CD4-positive, alpha-beta T cell (primary cell): ENCODE measurements around the gene STEAP3. TPM values are rescaled to one million over a fixed set of nuclear protein-coding genes. Genes with fewer than 3 reads are reported as not detected.

Experiments
- ATAC-seq: fragments of 200-7000 bp; cut with Tn5 transposase; one replicate; pipeline ENCODE4 v1.10.0; 2022; ENCODE audit warnings: mild to moderate bottlenecking; ENCODE audit not compliant: poor library complexity
- CTCF ChIA-PET: fragments of 350-600 bp; sonication (Branson Sonifier 250); formaldehyde crosslinking; loops from one replicate; lab custom pipeline; 2021; ENCODE audit warnings: antibody characterized with exemption, inconsistent platforms; lab: Charles Lee
- POLR2A ChIA-PET: fragments of 350-600 bp; sonication (Branson Sonifier 250); formaldehyde crosslinking; loops from one replicate; lab custom pipeline; 2021; ENCODE audit warnings: antibody characterized with exemption, inconsistent platforms; lab: Charles Lee
- DNase-seq, 14 experiments: peaks; one replicate each; pipeline ENCODE4 v3.0.0-alpha.2; 2013 to 2020; ENCODE audit warnings: mixed read lengths in 2 of 14
- H3K27ac ChIP-seq, 2 donors: one replicate each; pipeline versions ENCODE4 v1.5.1 to v1.7.0; 2013; ENCODE audit warnings: low read length in 2 of 2, low read depth in 1 of 2, mild to moderate bottlenecking in 1 of 2
- H3K27me3 ChIP-seq, 2 experiments: 1 replicate in 1 of 2; 2 replicates in 1 of 2; pipeline versions ENCODE4 v1.6.1 to v1.7.0; 2013; ENCODE audit warnings: low read length in 2 of 2, control low read depth in 1 of 2, mild to moderate bottlenecking in 1 of 2, moderate library complexity in 1 of 2; ENCODE audit not compliant: insufficient read depth in 2 of 2, control insufficient read depth in 1 of 2
- H3K36me3 ChIP-seq: one replicate; pipeline ENCODE4 v1.6.1; 2013; ENCODE audit warnings: low read length, control low read depth; ENCODE audit not compliant: insufficient read depth
- H3K4me1 ChIP-seq: one replicate; pipeline ENCODE4 v1.6.1; 2013; ENCODE audit warnings: low read length, control low read depth; ENCODE audit not compliant: insufficient read depth
- H3K4me3 ChIP-seq: one replicate; pipeline ENCODE4 v1.5.1; 2013; ENCODE audit warnings: mild to moderate bottlenecking, low read length, moderate library complexity
- H3K9me3 ChIP-seq, 2 experiments: 1 replicate in 1 of 2; 2 replicates in 1 of 2; pipeline versions ENCODE4 v1.6.1 to v1.7.0; 2013; ENCODE audit warnings: low read length in 2 of 2, mild to moderate bottlenecking in 2 of 2, control low read depth in 1 of 2, moderate library complexity in 1 of 2; ENCODE audit not compliant: control insufficient read depth in 1 of 2, insufficient read depth in 1 of 2
- H3K27ac Mint-ChIP-seq: one replicate; pipeline ENCODE4 v1.8.0; 2020; ENCODE audit warnings: mixed read lengths
- H3K27me3 Mint-ChIP-seq: one replicate; pipeline ENCODE4 v1.8.0; 2021; ENCODE audit warnings: mixed read lengths
- H3K36me3 Mint-ChIP-seq: one replicate; pipeline ENCODE4 v1.8.0; 2021; ENCODE audit warnings: low read depth, mixed read lengths
- H3K4me1 Mint-ChIP-seq: one replicate; pipeline ENCODE4 v1.8.0; 2021; ENCODE audit warnings: low read depth, mixed read lengths
- H3K4me3 Mint-ChIP-seq: one replicate; pipeline ENCODE4 v1.8.0; 2020; ENCODE audit warnings: mild to moderate bottlenecking, mixed read lengths
- H3K9me3 Mint-ChIP-seq: one replicate; pipeline ENCODE4 v1.8.0; 2020; ENCODE audit warnings: mixed read lengths
- CTCF ChIP-seq: fragments of 200-600 bp; IDR thresholded peaks from one replicate; pipeline ENCODE4 v1.8.0; 2022; ENCODE audit warnings: antibody characterized with exemption, mild to moderate bottlenecking
- intact Hi-C, 2 experiments: fragments of 100-400 bp; cut with DNase I in 1 of 2; cut with micrococcal nuclease in 1 of 2; formaldehyde crosslinking; loops; one replicate each; pipeline versions ENCODE4 v1.15.1 to v1.9.0; 2023 to 2025; cut with DNase I, micrococcal nuclease
- total RNA-seq, 174 experiments: library from RNA in 2 of 174; stranded (reverse) in 2 of 174; gene quantifications; one replicate each; pipeline ENCODE4 v1.2.3 and lab custom pipeline; 2021 to 2026

Gene STEAP3
- total RNA-seq, 2 experiments from 2014 or later, result not detected

- DNase-seq (no peak), ATAC-seq (no peak)
- Histone ChIP-seq H3K4me3 (no peak overlapping the region), H3K27me3 (peaks cover 6 to 10% of the 10 kb centered on the region in 2 experiments), H3K9me3 (no peaks in the 10 kb centered on the region), H3K36me3 (no peaks in the 10 kb centered on the region), H3K4me1 (no peaks in the 10 kb centered on the region), H3K27ac (no peak overlapping the region)
- Mint-ChIP-seq H3K9me3 (no peaks in the 10 kb centered on the region), H3K36me3 (no peaks in the 10 kb centered on the region), H3K27ac (no peak overlapping the region), H3K4me1 (no peaks in the 10 kb centered on the region), H3K4me3 (no peak overlapping the region), H3K27me3 (peaks cover 24% of the 10 kb centered on the region)
- POLR2A ChIA-PET, result no interaction called here
- intact Hi-C loops, result no loop called here
- CTCF ChIA-PET, result no interaction called here
- no peak for TF ChIP-seq CTCF
Measured at GRCh38 chr2:119228964-119229363, 5.3 kb downstream of the STEAP3 start.

- Histone ChIP-seq H3K9me3 (no peaks in the 10 kb centered on the region), H3K36me3 (no peaks in the 10 kb centered on the region), H3K27ac (no peak overlapping the region), H3K4me3 (no peak overlapping the region), H3K27me3 (peaks cover 0 to 3% of the 10 kb centered on the region in 2 experiments), H3K4me1 (no peaks in the 10 kb centered on the region)
- Mint-ChIP-seq H3K4me1 (no peaks in the 10 kb centered on the region), H3K4me3 (no peak overlapping the region), H3K36me3 (no peaks in the 10 kb centered on the region), H3K9me3 (no peaks in the 10 kb centered on the region), H3K27me3 (peaks cover 20% of the 10 kb centered on the region), H3K27ac (no peak overlapping the region)
- ATAC-seq (no peak), DNase-seq (no peak)
- CTCF ChIA-PET, result no interaction called here
- POLR2A ChIA-PET, result no interaction called here
- no peak for TF ChIP-seq CTCF
- intact Hi-C loops, result loop anchor here in 1 of 2 experiments (5.0 kb wide), 1 partner anchor 248 kb away; no protein-coding TSS in a partner anchor
Measured at GRCh38 chr2:119229716-119230115, 6.1 kb downstream of the STEAP3 start.

DNA sequence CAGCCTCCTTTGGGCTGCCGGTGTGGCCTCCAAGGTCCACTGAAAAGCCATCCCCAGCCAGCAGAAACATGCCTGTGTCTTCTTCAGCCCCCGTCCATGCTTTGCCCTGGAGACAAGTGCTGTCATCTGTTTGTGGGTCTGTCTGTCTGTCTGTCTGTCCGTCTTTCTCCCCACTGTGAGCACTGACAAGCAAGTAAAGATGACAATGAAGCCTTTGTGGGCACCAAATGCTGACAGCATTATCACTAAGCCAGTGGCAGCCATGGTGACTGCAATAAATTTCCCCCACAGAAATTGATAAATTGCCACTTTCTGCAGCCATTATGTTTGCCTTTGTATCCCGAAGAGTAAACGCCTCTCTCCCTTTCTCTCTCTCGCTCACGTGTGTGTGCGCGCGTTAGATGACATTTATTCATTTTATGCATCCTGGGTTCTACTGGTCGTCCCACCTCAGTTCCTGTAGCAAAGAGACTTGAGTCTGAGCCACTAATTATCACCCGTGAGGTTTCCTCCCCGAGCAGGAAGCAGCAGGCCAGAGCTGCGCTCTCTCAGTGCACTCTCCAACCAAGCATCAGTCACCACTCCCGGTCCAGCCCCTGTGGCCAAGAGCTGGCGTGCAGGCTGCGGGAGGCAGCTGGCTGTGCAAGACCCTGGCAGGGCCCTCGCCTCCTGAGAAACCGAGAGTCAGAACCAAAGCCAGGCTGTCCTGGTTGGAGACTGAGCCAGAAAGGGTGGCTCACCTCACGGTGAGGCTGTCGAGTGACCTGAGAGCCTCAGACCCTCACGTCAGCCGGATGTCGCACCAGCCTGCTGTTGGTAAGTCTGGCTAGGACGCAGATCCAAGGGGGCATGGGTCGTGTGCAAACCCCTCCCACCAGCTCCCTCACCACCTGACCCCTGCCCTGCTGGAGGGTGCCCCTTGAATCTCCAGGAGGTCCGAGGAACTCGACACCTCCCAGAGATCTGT is 6.9 kb downstream of the STEAP3 start:
- CTCF ChIA-PET, result no interaction called here
- Histone ChIP-seq H3K9me3 (no peaks in the 10 kb centered on the region), H3K36me3 (no peaks in the 10 kb centered on the region), H3K4me1 (no peaks in the 10 kb centered on the region), H3K27me3 (no peaks in the 10 kb centered on the region), H3K27ac (no peak overlapping the region), H3K4me3 (no peak overlapping the region)
- H3K9me3 Mint-ChIP-seq, result no peaks in the 10 kb centered on the region
- ATAC-seq, result no peak
- no peaks in the 10 kb centered on the region for H3K4me1 Mint-ChIP-seq
- no peak overlapping the region for H3K4me3 Mint-ChIP-seq
- peaks cover 13% of the 10 kb centered on the region for H3K27me3 Mint-ChIP-seq
- intact Hi-C loops, result loop anchor here in 1 of 2 experiments (5.0 kb wide), 1 partner anchor 247 kb away; no protein-coding TSS in a partner anchor
- no peak for TF ChIP-seq CTCF
- no peak overlapping the region for H3K27ac Mint-ChIP-seq
- DNase-seq, result no peak
- POLR2A ChIA-PET, result no interaction called here
- H3K36me3 Mint-ChIP-seq, result no peaks in the 10 kb centered on the region
